Thyroid gland (tissue), 4 donors: Measurements from ENCODE around the gene CHST11. TPM values are rescaled to one million over a fixed set of nuclear protein-coding genes. Genes with fewer than 3 reads are reported as not detected.

Experiments used
- DNase-seq, 2 donors: peaks; one replicate each; pipeline ENCODE4 v3.0.0-alpha.2; 2019
- H3K27ac ChIP-seq, 3 donors: fragments of 200-600 bp; sonication (generic); 1 replicate in 2 of 3; 2 replicates in 1 of 3; pipeline ENCODE4 v1.5.1; 2016 to 2019; ENCODE audit warnings: mild to moderate bottlenecking in 1 of 3, moderate library complexity in 1 of 3
- H3K27me3 ChIP-seq: fragments of 200-600 bp; sonication (generic); one replicate; pipeline ENCODE4 v1.5.1; 2019
- H3K36me3 ChIP-seq, 2 donors: fragments of 200-600 bp; sonication (generic); one replicate each; pipeline ENCODE4 v1.5.1; 2016 to 2019
- H3K4me1 ChIP-seq, 2 donors: fragments of 200-600 bp; sonication (generic); one replicate each; pipeline ENCODE4 v1.5.1; 2017 to 2019
- H3K4me3 ChIP-seq, 3 donors: fragments of 200-600 bp; sonication (generic); replicated peaks in 1 of 3; 1 replicate in 2 of 3; 2 replicates in 1 of 3; pipeline ENCODE4 v1.5.1; 2016; ENCODE audit warnings: mild to moderate bottlenecking in 1 of 3
- H3K9me3 ChIP-seq: fragments of 200-600 bp; sonication (generic); one replicate; pipeline ENCODE4 v1.5.1; 2017
- CTCF ChIP-seq, 6 experiments: fragments of 200-600 bp in 3 of 6; fragments of 450-650 bp in 3 of 6; sonication (generic) in 3 of 6; IDR thresholded peaks; one replicate each; pipeline ENCODE4 v1.5.1; 2016 to 2019; ENCODE audit warnings: antibody characterized with exemption in 6 of 6, mild to moderate bottlenecking in 2 of 6, inconsistent platforms in 1 of 6, moderate library complexity in 1 of 6
- POLR2A ChIP-seq, 2 donors: fragments of 450-650 bp; IDR thresholded peaks; one replicate each; pipeline ENCODE4 v1.6.1; 2017; ENCODE audit warnings: antibody characterized with exemption in 2 of 2, mild to moderate bottlenecking in 2 of 2, moderate library complexity in 1 of 2
- WGBS, 2 donors: methylation state at CpG; one replicate each; pipeline ENCODE4 v1.1.5; 2017; 5-methylcytosine and 5-hydroxymethylcytosine counted together
- intact Hi-C: fragments of 100-400 bp; cut with DNase I; formaldehyde crosslinking; loops from one replicate; pipeline ENCODE4 v1.15.1; 2023
- total RNA-seq, 4 donors: library from RNA; depleted of rRNA; stranded (reverse); fragments of >200 nt; gene quantifications; one replicate each; pipeline ENCODE4 v1.2.3, GENCODE V29; 2016

Gene CHST11
- total RNA-seq, 4 donors from 2014 or later, result 6.9 to 11.6 (median 8.0) TPM

- no peaks in the 10 kb centered on the region for H3K9me3 ChIP-seq
- DNase-seq, result no peak
- intact Hi-C loops, result no loop called here
- H3K36me3 ChIP-seq, result no peaks in the 10 kb centered on the region
- WGBS, 2 donors, result 80 to 89% methylated on average over 1 of the region's 1 CpG
- no peaks in the 10 kb centered on the region for H3K4me1 ChIP-seq
- no peak overlapping the region for H3K27ac ChIP-seq
- no peak overlapping the region for H3K4me3 ChIP-seq
- no peaks in the 10 kb centered on the region for H3K27me3 ChIP-seq
- TF ChIP-seq CTCF (IDR thresholded peaks at IDR 0.05) (no peak), POLR2A (IDR thresholded peaks at IDR 0.05) (no peak)
Observed at GRCh38 chr12:104443008-104443407, 13.7 kb upstream of the CHST11 start.

GRCh38 chr12:104446646-104447421 lies 9.9 kb upstream of the CHST11 start:
- intact Hi-C loops, result no loop called here
- no peaks in the 10 kb centered on the region for H3K4me1 ChIP-seq
- H3K4me3 ChIP-seq, result no peak overlapping the region
- WGBS, 2 donors, result 89 to 90% methylated on average over 5 of the region's 5 CpGs
- DNase-seq, result no peak
- no peaks in the 10 kb centered on the region for H3K27me3 ChIP-seq
- TF ChIP-seq POLR2A (IDR thresholded peaks at IDR 0.05) (no peak), CTCF (IDR thresholded peaks at IDR 0.05) (no peak)
- H3K9me3 ChIP-seq, result no peaks in the 10 kb centered on the region
- H3K27ac ChIP-seq, result no peak overlapping the region
- H3K36me3 ChIP-seq, result no peaks in the 10 kb centered on the region

- no peaks in the 10 kb centered on the region for H3K9me3 ChIP-seq
- WGBS, 2 donors, result 76 to 88% methylated on average over 5 of the region's 5 CpGs
- no peaks in the 10 kb centered on the region for H3K36me3 ChIP-seq
- TF ChIP-seq CTCF (IDR thresholded peaks at IDR 0.05) (no peak), POLR2A (IDR thresholded peaks at IDR 0.05) (no peak)
- no peak overlapping the region for H3K27ac ChIP-seq
- intact Hi-C loops, result no loop called here
- no peaks in the 10 kb centered on the region for H3K27me3 ChIP-seq
- H3K4me3 ChIP-seq, result no peak overlapping the region
- DNase-seq, result no peak
- no peaks in the 10 kb centered on the region for H3K4me1 ChIP-seq
Observed at GRCh38 chr12:104448031-104448430, 8.7 kb upstream of the CHST11 start.

GRCh38 chr12:104448451-104448850 lies 8.3 kb upstream of the CHST11 start:
- Histone ChIP-seq H3K27ac (no peak overlapping the region), H3K4me1 (no peaks in the 10 kb centered on the region), H3K27me3 (no peaks in the 10 kb centered on the region), H3K9me3 (no peaks in the 10 kb centered on the region), H3K4me3 (no peak overlapping the region), H3K36me3 (no peaks in the 10 kb centered on the region)
- intact Hi-C loops, result no loop called here
- no peak for TF ChIP-seq CTCF (IDR thresholded peaks at IDR 0.05)
- TF ChIP-seq POLR2A (IDR thresholded peaks at IDR 0.05), result no peak
- WGBS, 2 donors, result 91 to 96% methylated on average over 1 of the region's 1 CpG
- no peak for DNase-seq

- no peaks in the 10 kb centered on the region for H3K27me3 ChIP-seq
- no peaks in the 10 kb centered on the region for H3K9me3 ChIP-seq
- no peaks in the 10 kb centered on the region for H3K36me3 ChIP-seq
- intact Hi-C loops, result no loop called here
- H3K27ac ChIP-seq, result no peak overlapping the region
- no peak overlapping the region for H3K4me3 ChIP-seq
- no peak for DNase-seq
- H3K4me1 ChIP-seq, result no peaks in the 10 kb centered on the region
- no peak for TF ChIP-seq CTCF (IDR thresholded peaks at IDR 0.05)
- TF ChIP-seq POLR2A (IDR thresholded peaks at IDR 0.05), result no peak
Observed at GRCh38 chr12:104450700-104451099, 6.0 kb upstream of the CHST11 start.
